ENCODE results near the gene PGAP3.
"Not testable (repeated sequence)": the region's sequence is repeated elsewhere in the genome, so short reads cannot be mapped to it uniquely, and the experiment has no call there.

Gene PGAP3

GRCh38 chr17:39687546-39688474 lies at the start of gene PGAP3:
Gene PGAP3 (minus strand): TSS chr17:39688057. CDS start chr17:39688014, 43 bp downstream.
- DNase-seq = peak; percentile 82

- DNase-seq = no peak
Measured at GRCh38 chr17:39737206-39737759, 49.4 kb upstream of the PGAP3 start.

GRCh38 chr17:39736319-39737165 lies 48.7 kb upstream of the PGAP3 start:
- DNase-seq = no peak

GRCh38 chr17:39735882-39736281 lies 48.0 kb upstream of the PGAP3 start:
- DNase-seq = no peak

- DNase-seq = no peak
Measured at GRCh38 chr17:39732586-39732985, 44.7 kb upstream of the PGAP3 start.

- DNase-seq = peak; percentile 94
Measured at GRCh38 chr17:39730095-39730921, 42.5 kb upstream of the PGAP3 start, which contains the start of gene MIEN1. Gene MIEN1 (minus strand): TSS chr17:39730532. CDS start chr17:39730495, 37 bp downstream.

- no peak for DNase-seq
Measured at GRCh38 chr17:39729280-39729851, 41.5 kb upstream of the PGAP3 start.

GRCh38 chr17:39727556-39727955 lies 39.7 kb upstream of the PGAP3 start:
- DNase-seq = no peak

GRCh38 chr17:39726617-39727016 lies 38.8 kb upstream of the PGAP3 start:
- DNase-seq = no peak

- not testable (repeated sequence) for DNase-seq
Measured at GRCh38 chr17:39725923-39726322, 38.1 kb upstream of the PGAP3 start.

- no peak for DNase-seq
Measured at GRCh38 chr17:39724731-39725130, 36.9 kb upstream of the PGAP3 start.

- peak; percentile 25 for DNase-seq
Measured at GRCh38 chr17:39722965-39723848, 35.4 kb upstream of the PGAP3 start.

- no peak for DNase-seq
Measured at GRCh38 chr17:39722104-39722503, 34.2 kb upstream of the PGAP3 start.

- no peak for DNase-seq
Measured at GRCh38 chr17:39719563-39720355, 31.9 kb upstream of the PGAP3 start.

- DNase-seq = no peak
Measured at GRCh38 chr17:39717660-39718059, 29.8 kb upstream of the PGAP3 start.

- DNase-seq = no peak
Measured at GRCh38 chr17:39716879-39717536, 29.2 kb upstream of the PGAP3 start.

GRCh38 chr17:39716073-39716818 lies 28.4 kb upstream of the PGAP3 start:
- no peak for DNase-seq

GRCh38 chr17:39715375-39716072 lies 27.7 kb upstream of the PGAP3 start:
- DNase-seq = no peak
